Type B pancreatic cell (in vitro differentiated cells): ENCODE results near the gene AFDN. TPM values are rescaled to one million over a fixed set of nuclear protein-coding genes. Genes with fewer than 3 reads are reported as not detected.
"Not testable (repeated sequence)": the region's sequence is repeated elsewhere in the genome, so short reads cannot be mapped to it uniquely, and the experiment has no call there.

ENCODE experiments used
- DNase-seq: peaks from one replicate; pipeline ENCODE4 v3.0.0; 2021; ENCODE audit warnings: mixed read lengths; ENCODE audit not compliant: unreplicated experiment; ENCODE audit errors: extremely low spot score
- H3K27ac Mint-ChIP-seq: 2 replicates; pipeline ENCODE4 v1.8.0; 2021; ENCODE audit warnings: mild to moderate bottlenecking, mixed read lengths
- H3K27me3 Mint-ChIP-seq: 2 replicates; pipeline ENCODE4 v1.8.0; 2021; ENCODE audit warnings: mixed read lengths
- H3K36me3 Mint-ChIP-seq: 2 replicates; pipeline ENCODE4 v1.8.0; 2021; ENCODE audit warnings: mixed read lengths
- H3K4me1 Mint-ChIP-seq: one replicate; pipeline ENCODE4 v1.8.0; 2021; ENCODE audit warnings: mixed read lengths; ENCODE audit not compliant: unreplicated experiment
- H3K4me3 Mint-ChIP-seq: 2 replicates; pipeline ENCODE4 v1.8.0; 2021; ENCODE audit warnings: mild to moderate bottlenecking, mixed read lengths
- H3K9me3 Mint-ChIP-seq: 2 replicates; pipeline ENCODE4 v1.8.0; 2021; ENCODE audit warnings: mixed read lengths
- total RNA-seq: library from RNA; stranded (reverse); gene quantifications from 2 replicates; pipeline ENCODE4 v1.2.1, GENCODE V29; 2021; ENCODE audit warnings: low replicate concordance
- TF ChIP-seq, protein P1 (sequence below): fragments of 200-600 bp; sonication (generic); conservative IDR thresholded peaks from 2 replicates; pipeline ENCODE4 v1.5.0; 2021; ENCODE audit warnings: antibody characterized with exemption, mild to moderate bottlenecking

Gene AFDN
- total RNA-seq, 1 donor from 2014 or later = 154 TPM

DNA sequence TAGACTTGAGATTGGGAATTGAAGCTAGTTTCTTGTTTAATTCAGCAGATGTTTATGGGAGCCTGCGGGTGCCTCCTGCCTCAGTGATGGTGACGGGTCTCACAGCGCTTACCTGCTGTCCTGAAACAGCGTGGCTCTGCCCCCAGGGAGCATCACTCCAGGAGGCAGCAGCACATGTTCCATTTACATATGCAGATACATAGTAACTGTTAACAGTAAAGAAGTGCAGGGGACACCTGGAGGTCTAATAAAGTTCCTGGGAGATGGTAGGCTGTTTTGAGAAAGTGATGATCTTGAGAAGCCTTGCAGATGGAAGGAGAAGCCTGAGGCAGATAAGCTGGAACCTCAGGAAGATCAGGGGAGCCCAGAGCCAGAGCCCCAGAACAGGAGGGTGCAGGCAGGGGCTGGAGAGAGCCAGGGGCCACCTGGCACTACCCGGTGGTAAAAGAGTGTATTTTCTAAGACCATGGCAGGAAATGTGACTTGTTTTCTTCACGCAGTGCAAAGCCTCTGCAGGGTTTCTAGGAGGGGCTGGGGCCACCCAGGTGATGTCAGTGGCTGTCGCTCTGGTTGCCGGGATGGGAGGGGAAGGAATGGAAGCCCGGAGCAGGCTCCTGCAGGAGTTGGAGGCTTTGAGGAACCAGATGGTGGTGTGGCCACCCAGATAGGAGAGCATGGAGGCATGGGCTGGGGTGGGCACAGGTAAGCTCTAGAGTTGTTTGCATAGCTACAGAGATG, 146.6 kb downstream of the AFDN start:
- H3K27ac Mint-ChIP-seq = no peak overlapping the region
- TF ChIP-seq, protein P1, sequence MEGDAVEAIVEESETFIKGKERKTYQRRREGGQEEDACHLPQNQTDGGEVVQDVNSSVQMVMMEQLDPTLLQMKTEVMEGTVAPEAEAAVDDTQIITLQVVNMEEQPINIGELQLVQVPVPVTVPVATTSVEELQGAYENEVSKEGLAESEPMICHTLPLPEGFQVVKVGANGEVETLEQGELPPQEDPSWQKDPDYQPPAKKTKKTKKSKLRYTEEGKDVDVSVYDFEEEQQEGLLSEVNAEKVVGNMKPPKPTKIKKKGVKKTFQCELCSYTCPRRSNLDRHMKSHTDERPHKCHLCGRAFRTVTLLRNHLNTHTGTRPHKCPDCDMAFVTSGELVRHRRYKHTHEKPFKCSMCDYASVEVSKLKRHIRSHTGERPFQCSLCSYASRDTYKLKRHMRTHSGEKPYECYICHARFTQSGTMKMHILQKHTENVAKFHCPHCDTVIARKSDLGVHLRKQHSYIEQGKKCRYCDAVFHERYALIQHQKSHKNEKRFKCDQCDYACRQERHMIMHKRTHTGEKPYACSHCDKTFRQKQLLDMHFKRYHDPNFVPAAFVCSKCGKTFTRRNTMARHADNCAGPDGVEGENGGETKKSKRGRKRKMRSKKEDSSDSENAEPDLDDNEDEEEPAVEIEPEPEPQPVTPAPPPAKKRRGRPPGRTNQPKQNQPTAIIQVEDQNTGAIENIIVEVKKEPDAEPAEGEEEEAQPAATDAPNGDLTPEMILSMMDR = no peak
- peaks cover 32% of the 10 kb centered on the region for H3K4me1 Mint-ChIP-seq
- H3K36me3 Mint-ChIP-seq = peaks cover 15% of the 10 kb centered on the region
- DNase-seq = no peak
- H3K9me3 Mint-ChIP-seq = no peaks in the 10 kb centered on the region
- H3K4me3 Mint-ChIP-seq = no peak overlapping the region
- H3K27me3 Mint-ChIP-seq = no peaks in the 10 kb centered on the region

DNA sequence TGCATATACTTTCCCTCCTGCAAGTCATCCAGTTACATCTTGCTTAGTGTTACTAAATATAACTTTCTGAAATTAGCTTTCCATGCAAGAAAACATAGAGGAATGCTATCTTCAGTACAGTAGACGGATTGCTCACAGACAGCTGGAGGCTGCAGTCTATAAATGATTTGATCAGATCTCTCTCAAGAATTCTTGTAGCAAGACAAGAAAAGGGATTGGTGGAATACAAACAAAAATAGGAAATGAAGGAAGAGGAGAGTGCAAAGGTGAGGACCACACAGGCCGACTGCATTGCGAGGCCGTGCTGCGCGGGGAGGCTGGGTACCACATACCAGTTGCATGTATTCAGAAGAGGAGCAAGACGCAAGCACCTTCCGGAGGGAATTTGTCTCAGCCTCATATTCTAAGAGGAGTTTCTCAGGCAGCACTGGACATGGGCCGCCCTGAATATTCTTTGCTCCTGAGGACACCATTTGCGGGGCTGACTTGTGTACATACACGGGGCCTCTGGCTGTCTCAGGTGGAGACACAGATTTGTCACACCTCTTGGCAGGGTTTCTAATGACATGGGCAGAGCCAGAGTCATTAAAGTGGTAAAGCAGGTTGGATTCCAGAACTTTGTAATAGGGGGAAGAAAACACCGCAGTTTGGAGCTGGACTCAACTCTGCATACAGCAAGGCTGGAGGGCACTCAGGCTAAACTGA, 148.1 kb downstream of the AFDN start:
- Mint-ChIP-seq H3K9me3 (no peaks in the 10 kb centered on the region), H3K4me3 (peak overlapping the region; percentile 4), H3K4me1 (peaks cover 38% of the 10 kb centered on the region), H3K27me3 (no peaks in the 10 kb centered on the region), H3K36me3 (peaks cover 8% of the 10 kb centered on the region), H3K27ac (no peak overlapping the region)
- DNase-seq = no peak
- TF ChIP-seq, protein P1 = no peak

DNA sequence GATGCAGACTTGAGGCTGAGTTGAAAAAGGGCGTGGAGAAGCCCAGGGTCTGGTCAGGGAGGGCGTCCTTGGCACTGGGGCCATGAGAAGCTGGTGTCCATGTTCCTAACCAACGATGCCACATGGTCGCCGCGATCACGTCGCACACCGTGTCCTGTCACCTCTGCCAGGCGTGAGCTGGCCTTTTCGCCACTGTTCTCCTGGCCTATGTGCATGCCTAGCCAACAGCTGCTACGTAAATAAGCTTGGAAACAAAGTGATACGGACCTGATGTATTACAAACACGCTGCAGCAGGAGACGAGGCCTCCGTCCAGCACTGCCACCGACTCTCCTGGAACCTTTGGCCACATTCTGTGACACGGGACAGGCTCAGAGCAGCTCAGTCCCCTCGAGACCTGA, 148.7 kb downstream of the AFDN start:
- H3K27me3 Mint-ChIP-seq = no peaks in the 10 kb centered on the region
- peaks cover 38% of the 10 kb centered on the region for H3K4me1 Mint-ChIP-seq
- H3K27ac Mint-ChIP-seq = no peak overlapping the region
- TF ChIP-seq, protein P1 = no peak
- peaks cover 8% of the 10 kb centered on the region for H3K36me3 Mint-ChIP-seq
- H3K9me3 Mint-ChIP-seq = no peaks in the 10 kb centered on the region
- H3K4me3 Mint-ChIP-seq = no peak overlapping the region
- DNase-seq = no peak

DNA sequence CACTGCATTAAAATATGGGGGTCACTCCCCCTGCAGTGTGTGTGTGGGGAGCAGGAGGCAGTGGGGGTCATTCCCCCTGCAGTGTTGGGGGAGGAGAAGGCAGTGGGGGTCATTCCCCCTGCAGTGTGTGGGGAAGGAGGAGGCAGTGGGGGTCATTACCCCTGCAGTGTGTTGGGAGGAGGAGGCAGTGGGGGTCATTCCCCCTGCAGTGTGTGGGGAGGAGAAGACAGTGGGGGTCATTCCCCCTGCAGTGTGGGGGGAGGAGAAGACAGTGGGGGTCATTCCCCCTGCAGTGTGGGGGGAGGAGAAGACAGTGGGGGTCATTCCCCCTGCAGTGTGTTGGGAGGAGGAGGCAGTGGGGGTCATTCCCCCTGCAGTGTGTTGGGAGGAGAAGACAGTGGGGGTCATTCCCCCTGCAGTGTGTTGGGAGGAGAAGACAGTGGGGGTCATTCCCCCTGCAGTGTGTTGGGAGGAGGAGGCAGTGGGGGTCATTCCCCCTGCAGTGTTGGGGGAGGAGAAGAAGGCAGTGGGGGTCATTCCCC, 149.5 kb downstream of the AFDN start:
- DNase-seq, H3K27me3 Mint-ChIP-seq, H3K4me3 Mint-ChIP-seq, H3K27ac Mint-ChIP-seq, H3K9me3 Mint-ChIP-seq, H3K36me3 Mint-ChIP-seq: not testable (repeated sequence)
- H3K4me1 Mint-ChIP-seq = peaks cover 45% of the 10 kb centered on the region

DNA sequence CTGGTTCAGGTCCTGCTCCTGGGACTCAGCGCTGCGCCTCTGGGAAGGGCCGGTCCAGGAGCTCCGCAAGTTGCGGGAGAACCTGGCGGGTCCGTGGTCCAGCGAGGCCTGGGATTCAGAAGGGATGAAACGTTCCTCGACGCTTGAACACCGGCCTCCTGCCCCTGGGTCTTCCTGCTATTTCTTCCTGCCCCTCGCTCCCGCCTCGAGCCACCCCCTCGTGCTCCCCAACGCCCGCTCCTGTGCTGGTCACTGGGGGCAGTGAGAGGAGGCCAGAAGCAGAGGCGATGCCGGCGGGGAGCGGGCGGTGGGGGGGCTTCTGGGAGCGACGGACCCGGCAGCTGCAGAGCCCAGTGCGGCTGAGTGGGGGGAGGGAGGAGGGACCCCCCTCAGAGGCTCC, 150.0 kb downstream of the AFDN start:
- H3K27me3 Mint-ChIP-seq = no peaks in the 10 kb centered on the region
- H3K4me1 Mint-ChIP-seq = peaks cover 48% of the 10 kb centered on the region
- H3K9me3 Mint-ChIP-seq = no peaks in the 10 kb centered on the region

More for the DNA sequence above, 150.0 kb downstream of the AFDN start:
- TF ChIP-seq, protein P1 = no peak
- no peak overlapping the region for H3K27ac Mint-ChIP-seq
- DNase-seq = no peak
- H3K4me3 Mint-ChIP-seq = no peak overlapping the region
- H3K36me3 Mint-ChIP-seq = peaks cover 8% of the 10 kb centered on the region
